H9 (cell line): ENCODE results near the gene DNAJC18. TPM values are rescaled to one million over a fixed set of nuclear protein-coding genes. Genes with fewer than 3 reads are reported as not detected.

Experiments
- DNase-seq: peaks from one replicate; pipeline ENCODE4 v3.0.0-alpha.2; 2017
- H2AFZ ChIP-seq: one replicate; pipeline ENCODE4 v1.6.1; 2013; ENCODE audit warnings: mild to moderate bottlenecking, low read length, control low read depth, moderate library complexity
- H2AK5ac ChIP-seq: 2 replicates; pipeline ENCODE4 v1.6.1; 2013; ENCODE audit warnings: low read length, control low read depth, mixed read lengths; ENCODE audit not compliant: insufficient read length
- H2BK120ac ChIP-seq: one replicate; pipeline ENCODE4 v1.6.1; 2013; ENCODE audit warnings: low read depth, mild to moderate bottlenecking, low read length, control low read depth, inconsistent platforms; ENCODE audit not compliant: poor library complexity, severe bottlenecking
- H2BK12ac ChIP-seq: 2 replicates; pipeline ENCODE4 v1.6.1; 2013; ENCODE audit warnings: low read length, control low read depth, mixed read lengths, low read depth; ENCODE audit not compliant: insufficient read length
- H2BK15ac ChIP-seq: 2 replicates; pipeline ENCODE4 v1.6.1; 2013; ENCODE audit warnings: low read depth, low read length, control low read depth
- H2BK20ac ChIP-seq: one replicate; pipeline ENCODE4 v1.6.1; 2013; ENCODE audit warnings: low read depth, mild to moderate bottlenecking, low read length, control low read depth, inconsistent platforms; ENCODE audit not compliant: poor library complexity, severe bottlenecking
- H2BK5ac ChIP-seq: 2 replicates; pipeline ENCODE4 v1.6.1; 2013; ENCODE audit warnings: low read length, control low read depth, mixed read lengths; ENCODE audit not compliant: insufficient read length
- H3K14ac ChIP-seq: 2 replicates; pipeline ENCODE4 v1.6.1; 2013; ENCODE audit warnings: low read length, control low read depth; ENCODE audit not compliant: insufficient read depth
- H3K18ac ChIP-seq: 2 replicates; pipeline ENCODE4 v1.6.1; 2013; ENCODE audit warnings: low read depth, mild to moderate bottlenecking, mixed read lengths, low read length, control low read depth; ENCODE audit not compliant: insufficient read length
- H3K23ac ChIP-seq: 2 replicates; pipeline ENCODE4 v1.6.1; 2013; ENCODE audit warnings: low read length, control low read depth, mixed read lengths, low read depth; ENCODE audit not compliant: insufficient read length
- H3K23me2 ChIP-seq: 2 replicates; pipeline ENCODE4 v1.6.1; 2013; ENCODE audit warnings: low read depth, mild to moderate bottlenecking, mixed read lengths, low read length, control low read depth; ENCODE audit not compliant: insufficient read length, poor library complexity, severe bottlenecking
- H3K27ac ChIP-seq: 2 replicates; pipeline ENCODE4 v1.5.1; 2013; ENCODE audit warnings: low read length, control low read depth, mixed read lengths, low read depth; ENCODE audit not compliant: insufficient read length
- H3K27me3 ChIP-seq: 2 replicates; pipeline ENCODE4 v1.6.1; 2013; ENCODE audit warnings: low read length, control low read depth, inconsistent platforms; ENCODE audit not compliant: insufficient read depth
- H3K4ac ChIP-seq: 2 replicates; pipeline ENCODE4 v1.6.1; 2013; ENCODE audit warnings: low read depth, mild to moderate bottlenecking, control low read depth, inconsistent platforms, low read length, moderate library complexity
- H3K4me1 ChIP-seq: 2 replicates; pipeline ENCODE4 v1.6.1; 2013; ENCODE audit warnings: low read length, control low read depth, inconsistent platforms; ENCODE audit not compliant: insufficient read depth
- H3K4me2 ChIP-seq: 2 replicates; pipeline ENCODE4 v1.6.1; 2013; ENCODE audit warnings: low read length, control low read depth, mixed read lengths; ENCODE audit not compliant: insufficient read length, insufficient read depth
- H3K56ac ChIP-seq: 2 replicates; pipeline ENCODE4 v1.6.1; 2013; ENCODE audit warnings: low read depth, mild to moderate bottlenecking, mixed read lengths, low read length, control low read depth; ENCODE audit not compliant: insufficient read length
- H3K79me1 ChIP-seq: 2 replicates; pipeline ENCODE4 v1.6.1; 2013; ENCODE audit warnings: low read depth, mild to moderate bottlenecking, moderate library complexity, low read length, control low read depth, inconsistent platforms; ENCODE audit not compliant: insufficient read depth, poor library complexity, severe bottlenecking
- H3K79me2 ChIP-seq: 2 replicates; pipeline ENCODE4 v1.6.1; 2013; ENCODE audit warnings: low read length, control low read depth, inconsistent platforms; ENCODE audit not compliant: insufficient read depth
- H3K9ac ChIP-seq: 2 replicates; pipeline ENCODE4 v1.6.1; 2013; ENCODE audit warnings: low read length, control low read depth, mixed read lengths; ENCODE audit not compliant: insufficient read length; ENCODE audit errors: extremely low read depth
- H3K9me3 ChIP-seq: one replicate; pipeline ENCODE4 v1.6.1; 2013; ENCODE audit warnings: low read depth, low read length, inconsistent platforms; ENCODE audit not compliant: control insufficient read depth
- H3T11ph ChIP-seq: one replicate; pipeline ENCODE4 v1.6.1; 2013; ENCODE audit warnings: mild to moderate bottlenecking, low read length, control low read depth, inconsistent platforms
- H4K20me1 ChIP-seq: one replicate; pipeline ENCODE4 v1.6.1; 2013; ENCODE audit not compliant: control insufficient read depth, insufficient read length, insufficient read depth
- H4K5ac ChIP-seq: 2 replicates; pipeline ENCODE4 v1.6.1; 2013; ENCODE audit warnings: low read depth, mild to moderate bottlenecking, mixed read lengths, low read length, control low read depth; ENCODE audit not compliant: insufficient read length
- H4K8ac ChIP-seq: replicated peaks from 2 replicates; pipeline ENCODE4 v1.6.1; 2013; ENCODE audit warnings: low read length, control low read depth, mixed read lengths, low read depth; ENCODE audit not compliant: insufficient read length
- H4K91ac ChIP-seq: 2 replicates; pipeline ENCODE4 v1.6.1; 2013; ENCODE audit warnings: low read depth, mild to moderate bottlenecking, moderate library complexity, mixed read lengths, low read length, control low read depth; ENCODE audit not compliant: insufficient read length
- H3K27ac Mint-ChIP-seq, 3 experiments: 2 replicates in 2 of 3; 3 replicates in 1 of 3; pipeline ENCODE4 v1.8.0; 2020 to 2021; ENCODE audit warnings: mixed read lengths in 3 of 3, mild to moderate bottlenecking in 1 of 3, moderate library complexity in 1 of 3
- H3K27me3 Mint-ChIP-seq: 2 replicates; pipeline ENCODE4 v1.8.0; 2021; ENCODE audit warnings: low read depth, mild to moderate bottlenecking, moderate library complexity, mixed read lengths
- H3K36me3 Mint-ChIP-seq, 3 experiments: 2 replicates in 2 of 3; 3 replicates in 1 of 3; pipeline ENCODE4 v1.8.0; 2020 to 2021; ENCODE audit warnings: low read depth in 3 of 3, mixed read lengths in 3 of 3; ENCODE audit not compliant: insufficient read depth in 1 of 3
- H3K4me1 Mint-ChIP-seq, 2 experiments: 2 replicates each; pipeline ENCODE4 v1.8.0; 2020; ENCODE audit warnings: mixed read lengths in 2 of 2
- H3K4me3 Mint-ChIP-seq, 2 experiments: 2 replicates in 1 of 2; 3 replicates in 1 of 2; pipeline ENCODE4 v1.8.0; 2020 to 2021; ENCODE audit warnings: mild to moderate bottlenecking in 2 of 2, mixed read lengths in 2 of 2, moderate library complexity in 1 of 2
- H3K9me3 Mint-ChIP-seq, 2 experiments: 2 replicates in 1 of 2; 3 replicates in 1 of 2; pipeline ENCODE4 v1.8.0; 2020; ENCODE audit warnings: mild to moderate bottlenecking in 2 of 2, mixed read lengths in 2 of 2, moderate library complexity in 1 of 2
- WGBS: extraction: QIAGEN DNeasy Blood & Tissue Kit; methylation state at CpG from one replicate; pipeline ENCODE4 v1.1.7; 2013; ENCODE audit warnings: missing lambda C conversion rate, low lambda C conversion rate, mixed read lengths; ENCODE audit not compliant: insufficient read length; ENCODE audit errors: extremely low coverage; 5-methylcytosine and 5-hydroxymethylcytosine counted together
- total RNA-seq: library from RNA; stranded (reverse); gene quantifications from 2 replicates; pipeline ENCODE4 v1.2.1, GENCODE V29; 2021
- TF ChIP-seq, protein P1 (sequence below): fragments of 200-600 bp; sonication (generic); conservative IDR thresholded peaks from 3 replicates; pipeline ENCODE4 v1.8.0; 2021; ENCODE audit warnings: antibody characterized with exemption, mild to moderate bottlenecking

The DNAJC18 gene
- total RNA-seq, 1 experiment from 2014 or later = 26.5 TPM

DNA sequence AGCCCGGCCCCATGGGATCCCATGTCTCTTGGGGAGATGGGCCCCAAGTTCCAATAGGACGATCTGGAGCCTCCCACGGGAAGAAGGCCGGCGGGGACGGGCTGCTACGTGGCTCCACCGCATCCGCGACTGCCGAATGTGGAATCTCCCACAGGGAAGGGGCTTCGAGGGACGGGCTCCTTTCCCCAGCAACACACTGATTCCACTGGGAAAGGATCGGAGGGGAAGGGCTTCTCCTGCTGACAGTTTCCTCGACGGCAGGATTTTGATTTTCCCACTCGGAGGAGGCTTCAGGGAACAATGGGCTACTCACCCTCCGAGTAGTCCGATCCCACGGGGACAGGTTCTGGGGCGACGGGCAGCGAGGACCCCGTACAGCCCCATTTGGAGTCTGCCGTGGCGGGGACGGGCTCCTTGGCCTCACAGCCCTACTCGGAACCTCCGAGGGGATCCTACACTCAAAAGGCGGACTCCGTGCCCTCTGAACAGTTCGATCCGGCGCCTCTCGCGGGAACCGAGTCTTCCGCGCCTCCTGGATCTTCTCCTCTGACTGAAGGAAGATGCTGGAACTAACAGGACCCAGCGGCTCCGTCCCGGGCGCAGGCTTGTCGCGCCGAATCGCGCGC is 45.7 kb downstream of the DNAJC18 start:
- Mint-ChIP-seq H3K9me3 (no peaks in the 10 kb centered on the region), H3K36me3 (peaks cover 0 to 6% (median 0%) of the 10 kb centered on the region in 3 experiments; a peak in 5 of 7 replicates), H3K4me1 (peaks cover 19 to 45% of the 10 kb centered on the region in 2 experiments), H3K27ac (no peak overlapping the region), H3K27me3 (peaks cover 31% of the 10 kb centered on the region), H3K4me3 (peak overlapping the region; percentile 79 to 88)
- no peak overlapping the region for H2AK5ac ChIP-seq
- H3K9me3 ChIP-seq = no peaks in the 10 kb centered on the region
- H4K5ac ChIP-seq = no peak overlapping the region
- H3K23me2 ChIP-seq = peaks cover 22% of the 10 kb centered on the region
- no peak overlapping the region for H3K56ac ChIP-seq
- no peak for DNase-seq
- H2AFZ ChIP-seq = no peak overlapping the region
- peak overlapping the region; percentile 85 for H3K4me2 ChIP-seq
- no peak overlapping the region for H2BK5ac ChIP-seq
- no peak overlapping the region for H3K27ac ChIP-seq
- H3K79me2 ChIP-seq = no peaks in the 10 kb centered on the region
- H2BK15ac ChIP-seq = no peak overlapping the region
- H2BK20ac ChIP-seq = no peak overlapping the region
- no peak overlapping the region for H3K4ac ChIP-seq
- peaks cover 4% of the 10 kb centered on the region; the same call in 1 of the 2 replicates for H3K4me1 ChIP-seq
- H4K91ac ChIP-seq = no peak overlapping the region
- H3K79me1 ChIP-seq = no peaks in the 10 kb centered on the region
- peaks cover 2% of the 10 kb centered on the region for H4K20me1 ChIP-seq
- no peak overlapping the region for H4K8ac ChIP-seq
- H2BK12ac ChIP-seq = no peak overlapping the region
- H3K18ac ChIP-seq = no peak overlapping the region
- no peak overlapping the region for H3K9ac ChIP-seq
- WGBS = no CpG with 5 or more reads among the region's 49 CpGs
- H3K23ac ChIP-seq = no peak overlapping the region
- H3K27me3 ChIP-seq = peaks cover 8% of the 10 kb centered on the region
- no peak overlapping the region for H2BK120ac ChIP-seq
- peak overlapping the region; percentile 38; the same call in 1 of the 2 replicates for H3K14ac ChIP-seq
- TF ChIP-seq, protein P1, sequence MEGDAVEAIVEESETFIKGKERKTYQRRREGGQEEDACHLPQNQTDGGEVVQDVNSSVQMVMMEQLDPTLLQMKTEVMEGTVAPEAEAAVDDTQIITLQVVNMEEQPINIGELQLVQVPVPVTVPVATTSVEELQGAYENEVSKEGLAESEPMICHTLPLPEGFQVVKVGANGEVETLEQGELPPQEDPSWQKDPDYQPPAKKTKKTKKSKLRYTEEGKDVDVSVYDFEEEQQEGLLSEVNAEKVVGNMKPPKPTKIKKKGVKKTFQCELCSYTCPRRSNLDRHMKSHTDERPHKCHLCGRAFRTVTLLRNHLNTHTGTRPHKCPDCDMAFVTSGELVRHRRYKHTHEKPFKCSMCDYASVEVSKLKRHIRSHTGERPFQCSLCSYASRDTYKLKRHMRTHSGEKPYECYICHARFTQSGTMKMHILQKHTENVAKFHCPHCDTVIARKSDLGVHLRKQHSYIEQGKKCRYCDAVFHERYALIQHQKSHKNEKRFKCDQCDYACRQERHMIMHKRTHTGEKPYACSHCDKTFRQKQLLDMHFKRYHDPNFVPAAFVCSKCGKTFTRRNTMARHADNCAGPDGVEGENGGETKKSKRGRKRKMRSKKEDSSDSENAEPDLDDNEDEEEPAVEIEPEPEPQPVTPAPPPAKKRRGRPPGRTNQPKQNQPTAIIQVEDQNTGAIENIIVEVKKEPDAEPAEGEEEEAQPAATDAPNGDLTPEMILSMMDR = no peak
- H3T11ph ChIP-seq = no peak overlapping the region
